Measurements from ENCODE around the gene LRIG3. TPM values are rescaled to one million over a fixed set of nuclear protein-coding genes. Genes with fewer than 3 reads are reported as not detected.

The LRIG3 gene
- total and polyA plus RNA-seq, 9 of the 15 experiments (the other 6 are each of a cell fraction or from before 2014, with no cell fraction given): 0.18 TPM; not detected in 8

GRCh38 chr12:58927120-58927519 lies 6.8 kb upstream of the LRIG3 start:
- CTCF ChIA-PET (ENCODE audit: low intra/inter-chr PET ratio): no interaction called here
- Histone ChIP-seq H3K27ac (ENCODE audit: extremely low read depth, low read depth, low read length) (no peak overlapping the region), H3K4me1 (replicated peaks in 1 of 2; ENCODE audit: control insufficient read depth in 2 of 2, insufficient read depth in 2 of 2, low read length in 2 of 2) (no peaks in the 10 kb centered on the region), H3K9me3 (replicated peaks; ENCODE audit: control insufficient read depth, insufficient read depth, low read depth, low read length) (no peaks in the 10 kb centered on the region), H4K20me1 (replicated peaks; ENCODE audit: control insufficient read depth, insufficient read depth, low read length) (no peaks in the 10 kb centered on the region), H3K4me3 (no peak overlapping the region), H3K9ac (ENCODE audit: insufficient read depth in 1 of 2, low read depth in 2 of 2, low read length in 2 of 2) (no peak overlapping the region), H3K27me3 (ENCODE audit: control insufficient read depth in 2 of 2, insufficient read depth in 2 of 2, low read length in 2 of 2) (no peaks in the 10 kb centered on the region), H3K4me2 (ENCODE audit: insufficient read depth, low read length) (no peak overlapping the region), H3K79me2 (ENCODE audit: control insufficient read depth, insufficient read depth, low read length) (no peaks in the 10 kb centered on the region), H2AFZ (ENCODE audit: low read depth, low read length) (no peak overlapping the region), H3K9me1 (ENCODE audit: control insufficient read depth, insufficient read depth, low read length) (no peaks in the 10 kb centered on the region), H3K36me3 (ENCODE audit: control insufficient read depth, insufficient read depth, low read length) (no peaks in the 10 kb centered on the region)
- FAIRE-seq: no peak
- ATAC-seq: no peak
- in situ Hi-C loops (cut with MboI): no loop called here
- no peak for DNase-seq (ENCODE audit: extremely low read depth in 1 of 4, low spot score in 3 of 4)
- 3% methylated on average over 4 of the region's 4 CpGs for WGBS (ENCODE audit: insufficient coverage, low coverage, missing lambda C conversion rate)
- intact Hi-C loops (cut with micrococcal nuclease): no loop called here
- BruUV-seq (replicated peaks): no TSS peak
- POLR2A ChIA-PET: no interaction called here
- TF ChIP-seq ZNF280A (IDR thresholded peaks at IDR 0.05; ENCODE audit: low read depth, partially characterized antibody) (no peak), MXI1 (IDR thresholded peaks at IDR 0.05; ENCODE audit: low read depth, low read length) (no peak)

- in situ Hi-C loops (cut with MboI): no loop called here
- no peak for FAIRE-seq
- Histone ChIP-seq H3K4me3 (no peak overlapping the region), H3K9me1 (ENCODE audit: control insufficient read depth, insufficient read depth, low read length) (no peaks in the 10 kb centered on the region), H3K36me3 (ENCODE audit: control insufficient read depth, insufficient read depth, low read length) (no peaks in the 10 kb centered on the region), H2AFZ (ENCODE audit: low read depth, low read length) (no peak overlapping the region), H4K20me1 (replicated peaks; ENCODE audit: control insufficient read depth, insufficient read depth, low read length) (no peaks in the 10 kb centered on the region), H3K4me1 (replicated peaks in 1 of 2; ENCODE audit: control insufficient read depth in 2 of 2, insufficient read depth in 2 of 2, low read length in 2 of 2) (no peaks in the 10 kb centered on the region), H3K27me3 (ENCODE audit: control insufficient read depth in 2 of 2, insufficient read depth in 2 of 2, low read length in 2 of 2) (no peaks in the 10 kb centered on the region), H3K79me2 (ENCODE audit: control insufficient read depth, insufficient read depth, low read length) (no peaks in the 10 kb centered on the region), H3K9ac (ENCODE audit: insufficient read depth in 1 of 2, low read depth in 2 of 2, low read length in 2 of 2) (no peak overlapping the region), H3K27ac (ENCODE audit: extremely low read depth, low read depth, low read length) (no peak overlapping the region), H3K4me2 (ENCODE audit: insufficient read depth, low read length) (no peak overlapping the region), H3K9me3 (replicated peaks; ENCODE audit: control insufficient read depth, insufficient read depth, low read depth, low read length) (no peaks in the 10 kb centered on the region)
- POLR2A ChIA-PET: no interaction called here
- no peak for ATAC-seq
- intact Hi-C loops (cut with micrococcal nuclease): no loop called here
- no TSS peak for BruUV-seq (replicated peaks)
- TF ChIP-seq E2F3 (CRISPR knock-in tag; IDR thresholded peaks at IDR 0.05) (no peak), SUPT5H (IDR thresholded peaks at IDR 0.05) (no peak), PRDM10 (IDR thresholded peaks at IDR 0.05; ENCODE audit: partially characterized antibody) (no peak), ZFP30 (CRISPR knock-in tag; IDR thresholded peaks at IDR 0.05; ENCODE audit: borderline replicate concordance) (no peak), JUN (IDR thresholded peaks at IDR 0.05; ENCODE audit: borderline replicate concordance, low read depth, low read length) (no peak), JUN (CRISPR knock-in tag; IDR thresholded peaks at IDR 0.05; ENCODE audit: borderline replicate concordance) (no peak), DNMT1 (IDR thresholded peaks at IDR 0.05) (no peak), ZNF134 (CRISPR knock-in tag; conservative IDR thresholded peaks at IDR 0.05) (no peak), ZNF324 (CRISPR knock-in tag; IDR thresholded peaks at IDR 0.05) (no peak), KLF10 (CRISPR knock-in tag; IDR thresholded peaks at IDR 0.05) (no peak)
- no peak for DNase-seq (ENCODE audit: extremely low read depth in 1 of 4, low spot score in 3 of 4)
- CTCF ChIA-PET (ENCODE audit: low intra/inter-chr PET ratio): no interaction called here
These were observed 6.3 kb upstream of the LRIG3 start for GRCh38 chr12:58926586-58926985.

Data from K562 (cell line).